ENCODE measurements around the gene HEATR1. TPM values are rescaled to one million over a fixed set of nuclear protein-coding genes. Genes with fewer than 3 reads are reported as not detected.
"Not testable (repeated sequence)": the region's sequence is repeated elsewhere in the genome, so short reads cannot be mapped to it uniquely, and the experiment has no call there.

Gene HEATR1
- total RNA-seq, 1 donor from 2014 or later: 55.1 TPM

DNA sequence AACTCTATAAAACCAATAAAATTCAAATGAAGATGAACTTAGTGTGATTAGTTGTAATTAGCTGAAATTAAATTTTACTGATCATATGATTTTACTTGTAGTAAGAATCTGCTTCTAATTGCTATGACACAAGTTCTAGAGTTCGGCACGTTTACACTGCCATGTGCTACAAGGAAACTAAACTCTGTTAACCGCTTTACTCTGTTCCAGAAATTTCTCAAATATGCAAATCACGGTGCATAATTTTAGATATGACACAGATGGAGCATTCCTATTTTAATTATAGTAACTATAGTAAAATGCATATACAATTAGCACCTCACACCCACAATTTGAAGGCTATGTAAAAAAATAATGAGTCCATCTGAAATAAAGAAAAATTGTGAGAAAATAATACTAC, 14.8 kb downstream of the HEATR1 start:
- DNase-seq (ENCODE audit: low read depth): no peak

DNA sequence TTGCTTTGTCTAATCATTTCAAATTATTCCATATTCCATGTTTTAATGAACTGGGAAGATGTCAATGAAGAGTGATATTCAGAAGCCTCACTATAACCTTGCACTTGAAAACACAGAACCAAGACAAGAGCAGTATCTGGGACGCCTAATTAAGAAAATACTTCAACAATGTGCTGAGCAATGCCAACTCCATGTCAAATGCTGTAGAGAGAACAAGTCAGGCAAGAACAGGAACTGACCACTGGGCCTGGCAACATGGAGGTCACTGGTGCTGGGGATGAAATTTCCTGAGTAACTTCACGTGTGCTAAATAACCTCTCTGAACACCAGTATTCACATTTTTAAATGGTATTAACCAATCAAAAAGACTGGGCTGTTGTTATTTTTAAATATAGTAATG, 22.8 kb downstream of the HEATR1 start:
- DNase-seq (ENCODE audit: low read depth): no peak

DNA sequence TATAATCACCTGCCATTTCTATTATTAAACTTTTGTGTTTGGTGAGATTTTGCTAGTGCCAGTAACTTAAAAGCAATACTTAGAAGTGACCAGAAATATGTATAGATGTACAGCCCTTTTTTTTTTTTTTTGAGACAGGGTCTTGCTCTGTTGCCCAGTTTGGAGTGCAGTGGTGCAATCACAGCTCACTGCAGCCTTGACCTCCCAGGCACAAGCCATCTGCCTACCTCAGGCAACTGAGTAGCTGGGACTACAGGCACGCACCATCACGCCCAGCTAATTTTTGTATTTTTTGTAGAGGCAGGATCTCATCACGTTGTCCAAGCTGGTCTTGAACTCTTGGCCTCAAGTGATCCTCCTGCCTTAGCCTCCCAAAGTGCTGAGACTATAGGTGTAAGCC, 23.9 kb downstream of the HEATR1 start:
- not testable (repeated sequence) for DNase-seq (ENCODE audit: low read depth)

DNA sequence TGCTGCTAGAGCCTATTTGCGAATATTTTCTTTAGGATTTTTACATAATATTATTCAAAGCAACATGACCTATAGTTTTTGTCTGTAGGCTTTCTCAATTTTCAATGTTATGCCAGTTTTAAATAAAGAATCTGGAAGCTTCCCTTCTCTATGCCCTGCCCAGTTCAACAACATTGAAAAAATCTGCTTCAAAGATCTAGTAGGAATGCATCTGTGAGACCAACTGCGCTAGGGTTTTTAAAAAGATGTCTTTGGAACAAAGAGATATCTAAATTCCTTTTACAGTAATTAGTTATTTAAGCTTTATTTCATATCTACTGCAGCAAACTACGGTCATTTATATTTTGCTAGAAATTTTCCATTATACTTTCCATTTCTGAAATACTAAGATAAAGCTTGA, 25.7 kb downstream of the HEATR1 start:
- no peak for DNase-seq (ENCODE audit: low read depth)

DNA sequence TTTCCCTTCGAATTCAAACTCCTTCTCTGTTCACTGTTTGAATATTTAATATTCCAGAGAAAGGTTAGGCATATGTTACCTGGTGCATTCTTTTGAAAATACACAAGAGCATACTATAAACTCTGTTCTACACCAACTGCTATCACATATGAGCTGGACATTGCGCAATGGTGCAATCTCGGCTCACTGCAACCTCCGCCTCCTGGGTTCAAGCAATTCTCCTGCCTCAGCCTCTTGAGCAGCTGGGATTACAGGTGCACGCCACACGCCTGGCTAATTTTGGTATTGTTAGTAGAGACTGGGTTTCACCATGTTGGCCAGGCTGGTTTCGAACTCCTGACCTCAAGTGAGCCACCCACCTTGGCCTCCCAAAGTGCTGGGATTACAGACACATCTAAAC, 27.3 kb downstream of the HEATR1 start:
- DNase-seq (ENCODE audit: low read depth): not testable (repeated sequence)

DNA sequence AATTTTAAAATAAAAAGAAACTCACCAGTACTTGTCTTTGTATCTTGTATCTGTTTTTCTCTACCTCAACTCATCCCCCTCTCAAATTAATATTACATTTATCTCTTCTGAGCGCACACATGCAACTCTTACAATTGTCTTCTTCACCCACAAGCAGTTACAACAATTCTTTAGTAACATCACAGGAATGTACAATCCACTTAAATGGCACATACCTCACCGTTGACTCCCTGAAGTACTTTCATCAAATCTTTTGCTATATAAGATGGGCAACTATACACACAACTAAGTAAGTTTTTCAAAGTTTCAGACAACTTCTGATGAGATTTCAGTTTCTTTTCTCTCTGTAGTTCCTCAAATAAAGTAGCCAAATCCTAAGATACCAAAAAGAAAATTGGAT, 28.3 kb downstream of the HEATR1 start:
- DNase-seq (ENCODE audit: low read depth): peak; percentile 7

DNA sequence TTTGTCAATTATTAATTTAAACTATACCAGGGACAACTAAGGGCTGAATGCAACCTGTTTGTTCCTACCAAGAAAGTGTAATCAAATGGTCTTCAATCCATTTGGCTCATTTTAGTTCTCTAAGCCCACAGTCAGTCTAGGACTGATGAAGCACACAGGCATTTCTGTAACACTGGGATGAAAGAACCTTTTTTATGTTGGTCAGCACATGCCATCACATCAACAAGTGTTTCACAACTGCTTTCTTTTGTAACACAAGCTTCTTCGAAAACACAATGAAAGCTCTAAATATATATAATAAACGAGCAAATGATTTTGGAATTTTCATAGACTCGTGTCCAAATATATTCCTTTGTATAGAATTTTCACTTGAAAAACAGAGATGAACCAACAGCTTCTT, 28.8 kb downstream of the HEATR1 start:
- DNase-seq (ENCODE audit: low read depth): peak; percentile 7

DNA sequence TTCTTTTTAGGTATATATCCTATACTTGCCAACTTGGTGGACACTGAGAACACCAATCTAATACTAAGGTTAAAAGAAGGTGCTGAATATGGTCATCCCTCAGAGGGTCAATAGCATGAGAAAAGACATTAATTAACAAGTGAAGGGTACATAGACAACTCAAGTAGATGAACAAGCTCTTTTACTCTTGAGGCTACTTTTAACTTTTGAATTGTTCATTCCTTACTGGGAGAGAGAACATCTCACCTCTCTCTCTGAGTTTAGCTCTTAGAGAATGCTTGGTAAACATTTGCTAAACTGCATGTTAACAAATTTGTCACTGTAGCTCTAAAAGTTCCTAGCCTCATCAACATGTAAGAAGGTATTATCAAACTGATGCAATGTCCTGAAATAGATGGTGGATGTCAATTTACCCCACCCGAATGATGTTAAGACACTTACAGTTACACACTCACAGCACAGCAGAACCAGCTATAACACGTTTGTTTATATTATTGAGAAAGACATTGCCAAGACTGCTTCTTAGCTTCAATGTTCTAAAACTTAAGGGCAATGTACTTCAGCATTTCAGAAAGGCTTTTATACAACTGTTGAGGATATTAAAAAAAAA, 35.9 kb downstream of the HEATR1 start:
- DNase-seq (ENCODE audit: low read depth): no peak

DNA sequence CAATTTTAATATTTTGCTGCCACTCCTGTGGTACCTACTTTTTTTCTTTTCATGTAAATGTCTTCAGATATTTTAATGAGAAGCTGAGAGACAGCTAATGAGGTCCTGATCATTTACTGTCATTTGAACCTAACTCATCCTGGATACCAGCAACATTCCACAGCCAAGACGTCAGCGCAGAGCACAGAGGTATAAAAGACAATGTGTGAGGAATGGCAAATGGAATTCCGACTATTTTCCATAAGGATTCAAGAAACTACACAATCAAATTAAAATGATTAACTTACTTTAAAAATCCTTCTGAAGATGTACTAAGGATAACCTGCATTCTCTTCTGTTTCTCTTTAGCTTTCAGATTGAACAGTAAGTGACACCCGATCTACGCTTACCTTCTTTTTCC, 38.8 kb downstream of the HEATR1 start:
- DNase-seq (ENCODE audit: low read depth): no peak

DNA sequence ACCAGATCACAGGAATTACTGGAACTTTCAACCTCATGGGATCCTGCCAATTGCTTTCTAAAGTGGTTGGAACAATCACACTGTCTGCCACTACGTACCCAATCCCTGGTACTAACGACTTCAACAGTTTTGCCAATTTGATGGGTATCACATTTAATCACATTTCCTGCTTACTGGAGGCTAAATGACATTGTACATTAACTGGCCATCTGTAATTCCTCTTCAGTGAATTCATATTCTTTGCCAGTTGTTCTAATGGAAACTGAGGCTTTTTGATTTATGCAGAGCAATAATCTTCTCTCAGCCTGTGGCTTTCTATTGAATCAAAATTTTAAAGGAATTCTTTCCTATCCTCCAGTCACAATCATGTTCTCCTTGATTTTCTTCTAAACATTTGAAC, 42.3 kb downstream of the HEATR1 start:
- no peak for DNase-seq (ENCODE audit: low read depth)

DNA sequence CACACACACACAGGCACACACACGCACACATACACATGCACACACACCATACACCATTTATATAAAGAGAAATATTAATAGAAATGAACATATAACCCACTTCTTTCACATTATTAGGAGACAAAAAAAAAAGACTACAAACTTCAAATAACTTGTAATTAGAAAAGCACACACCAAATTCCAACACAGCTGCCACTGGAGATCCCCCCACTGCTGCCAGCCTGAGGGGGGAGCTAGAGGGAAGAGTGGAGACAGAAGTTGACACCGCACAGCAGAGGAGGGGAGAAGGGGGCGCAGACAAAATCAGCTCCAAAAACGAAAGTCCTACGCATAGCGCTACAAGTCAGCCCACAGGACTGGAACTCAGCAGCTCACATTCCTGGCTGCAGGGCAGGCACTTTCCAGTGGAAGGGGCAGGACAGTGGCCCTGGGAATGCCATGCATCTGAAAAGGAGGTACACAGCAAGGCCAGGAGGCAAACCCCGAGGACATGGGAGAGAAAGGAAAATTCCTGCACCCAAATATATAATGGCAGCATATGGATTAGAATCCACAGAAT, 44.0 kb downstream of the HEATR1 start:
- DNase-seq (ENCODE audit: low read depth): no peak

DNA sequence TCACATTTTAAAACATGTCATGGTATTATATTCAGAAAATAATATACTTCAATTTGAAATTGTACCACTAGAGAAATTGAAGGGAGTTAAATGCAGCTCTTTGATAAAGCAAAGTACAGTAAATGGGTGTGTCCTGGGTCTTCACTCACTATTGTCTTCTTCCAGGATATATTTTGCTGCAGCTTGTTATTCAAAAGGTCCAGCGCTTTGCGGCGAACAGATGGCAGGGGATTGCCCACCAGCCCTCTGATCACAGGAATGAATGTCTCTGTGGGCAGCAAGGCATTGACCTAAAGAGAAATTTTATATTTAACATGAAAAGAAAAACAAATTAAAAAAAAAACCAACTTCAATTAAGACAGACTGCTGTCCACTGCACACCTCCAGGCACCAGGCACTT, 45.5 kb downstream of the HEATR1 start:
- no peak for DNase-seq (ENCODE audit: low read depth)

DNA sequence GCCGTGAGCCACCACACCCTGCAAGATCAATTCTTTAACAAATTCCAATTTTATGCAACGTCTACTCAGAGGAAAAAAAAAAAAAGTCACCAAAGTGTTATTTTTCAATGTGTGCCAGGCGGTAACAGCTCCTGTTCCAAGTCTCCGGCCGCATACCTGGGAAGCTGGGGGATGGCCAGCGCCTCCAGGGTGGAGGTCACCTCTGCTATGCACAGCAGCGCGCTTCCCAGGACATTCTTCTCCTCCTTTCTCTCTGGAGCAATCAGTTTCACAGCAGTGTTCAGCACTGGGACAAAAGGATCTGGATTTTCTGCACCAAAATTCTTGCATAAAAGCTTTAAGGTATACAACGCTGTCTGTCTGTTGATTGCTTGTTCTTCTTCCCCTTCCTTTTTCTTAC, 46.2 kb downstream of the HEATR1 start:
- DNase-seq (ENCODE audit: low read depth): no peak

DNA sequence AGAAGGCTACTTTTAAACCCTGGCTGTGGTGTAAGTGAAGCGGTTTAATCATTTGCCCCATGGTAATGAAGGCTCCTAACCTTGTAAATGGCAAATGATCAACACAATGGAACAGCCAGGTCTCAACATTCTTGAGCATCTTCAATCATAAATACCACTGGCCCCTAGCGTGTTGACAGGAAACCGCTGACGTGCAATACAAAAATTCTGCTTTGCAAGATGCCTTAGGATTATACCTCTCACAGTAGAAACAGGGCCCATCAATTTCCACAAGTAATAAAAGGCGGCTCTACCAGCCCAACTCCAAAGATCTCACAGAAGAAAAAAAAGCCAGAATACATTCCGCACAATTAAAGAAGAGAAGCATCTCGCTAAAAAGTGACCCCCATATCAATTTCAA, 47.7 kb downstream of the HEATR1 start:
- no peak for DNase-seq (ENCODE audit: low read depth)

DNA sequence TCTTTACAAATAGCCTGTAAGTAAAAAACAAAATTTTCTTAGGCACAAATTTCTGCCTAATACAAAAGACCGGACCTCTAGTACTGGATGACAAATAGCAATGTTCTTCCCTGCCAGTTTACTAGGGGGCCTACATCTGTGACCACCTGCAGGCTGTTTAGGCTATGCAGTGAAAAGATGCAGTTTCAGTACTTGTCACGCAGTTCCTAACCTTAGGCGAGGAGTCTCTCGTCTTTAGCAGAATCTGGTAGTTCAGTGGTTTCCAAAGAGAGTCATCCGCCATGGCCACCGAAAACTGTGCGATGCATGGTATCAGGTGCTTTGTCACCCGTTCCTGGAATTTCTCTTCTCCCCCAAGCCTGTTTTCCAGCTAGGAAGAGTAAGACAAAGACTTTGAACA, 50.9 kb downstream of the HEATR1 start:
- DNase-seq (ENCODE audit: low read depth): no peak

DNA sequence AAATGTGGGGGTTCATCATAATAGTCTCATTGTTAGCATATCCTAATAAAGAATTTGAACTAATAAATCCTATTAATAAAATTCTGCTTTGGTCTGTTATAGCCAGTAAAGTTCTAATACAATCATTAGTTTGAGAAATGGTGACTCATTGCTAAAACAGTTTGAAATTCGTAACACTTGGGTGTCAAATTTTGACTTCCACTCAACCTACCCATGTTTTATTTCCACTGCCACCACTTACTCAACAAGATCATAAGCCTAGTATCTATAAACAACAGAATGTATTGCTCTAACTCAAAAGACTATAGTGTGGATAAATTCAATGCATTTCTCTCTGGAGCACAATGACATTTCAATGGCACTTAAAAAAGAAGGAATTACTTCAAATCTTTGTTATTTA, 51.4 kb downstream of the HEATR1 start:
- DNase-seq (ENCODE audit: low read depth): peak; percentile 5

DNA sequence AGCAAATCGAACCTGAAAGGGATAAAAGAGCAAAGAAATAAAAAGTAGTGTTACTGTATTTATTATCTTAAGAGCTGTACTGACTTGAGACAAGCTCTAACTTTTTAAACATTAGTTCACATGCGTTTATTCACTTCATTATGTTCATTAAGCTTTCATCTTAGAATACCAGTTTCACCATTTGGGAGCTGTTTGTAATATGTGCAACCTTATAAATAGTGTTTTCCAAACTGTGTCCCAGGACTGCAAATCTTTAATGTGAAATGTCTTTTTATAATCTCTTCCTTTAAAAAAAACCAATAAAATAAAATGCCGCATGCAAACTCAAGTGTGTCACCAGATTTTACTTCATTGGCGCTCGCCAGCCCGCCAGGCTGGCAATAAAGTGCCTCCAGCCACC, 52.2 kb downstream of the HEATR1 start:
- DNase-seq (ENCODE audit: low read depth): no peak

DNA sequence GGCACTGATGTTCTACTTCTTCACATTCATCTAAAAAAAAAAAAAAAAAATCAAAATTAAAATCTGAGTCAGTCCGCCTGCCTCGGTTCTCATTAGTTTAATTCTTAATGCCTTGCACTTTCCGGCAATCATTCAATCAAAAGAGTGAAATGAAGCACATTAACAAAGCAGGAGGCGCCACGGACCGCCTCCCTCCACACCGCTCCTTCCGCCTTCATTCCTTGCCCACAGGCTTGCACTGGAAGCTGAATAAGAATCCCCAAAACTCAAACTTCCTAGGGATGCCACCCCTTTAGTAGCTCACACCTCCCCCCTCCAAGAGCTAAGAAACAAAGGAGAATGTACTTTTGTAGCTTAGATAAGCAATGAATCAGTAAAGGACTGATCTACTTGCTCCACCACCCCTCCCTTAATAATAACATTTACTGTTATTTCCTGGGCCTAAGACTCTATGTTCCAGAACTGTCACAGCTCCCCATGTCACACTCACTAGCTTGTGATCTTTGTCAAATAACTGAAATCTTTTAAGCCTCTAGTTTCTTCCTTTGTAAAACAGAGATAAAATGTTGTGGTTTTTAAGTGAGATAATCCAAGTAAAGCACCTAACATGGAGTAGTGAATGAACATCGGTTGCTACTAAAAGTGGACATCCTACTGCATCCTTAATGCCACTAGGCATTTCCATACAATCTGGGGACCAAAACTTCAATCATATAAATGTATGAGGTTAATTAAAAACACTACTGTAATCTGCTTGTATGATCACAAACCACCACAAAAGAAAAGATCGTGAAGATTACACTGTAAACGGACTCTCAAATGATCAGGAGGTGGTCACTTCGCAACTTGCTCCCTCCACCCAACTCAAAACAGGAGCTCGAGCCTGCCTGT, 53.1 kb downstream of the HEATR1 start:
- no peak for DNase-seq (ENCODE audit: low read depth)

DNA sequence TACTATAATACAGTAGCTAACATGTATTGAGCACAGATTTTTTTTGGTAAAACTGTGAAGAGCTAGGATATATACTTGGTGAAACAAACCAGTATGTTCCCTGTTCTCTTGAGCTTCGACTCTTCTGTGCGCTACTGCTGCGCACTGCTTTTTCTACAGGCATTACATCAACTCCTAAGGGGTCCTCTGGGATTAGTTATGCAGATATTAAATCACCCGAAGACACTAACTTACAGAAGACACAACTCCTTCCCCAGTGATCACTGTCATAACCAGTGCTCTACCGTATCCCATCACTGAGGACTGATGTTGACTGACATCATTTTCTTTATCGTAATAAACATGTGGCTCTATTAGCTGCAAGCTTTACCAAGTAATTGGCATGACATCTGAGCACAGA, 55.9 kb downstream of the HEATR1 start:
- DNase-seq (ENCODE audit: low read depth): no peak

DNA sequence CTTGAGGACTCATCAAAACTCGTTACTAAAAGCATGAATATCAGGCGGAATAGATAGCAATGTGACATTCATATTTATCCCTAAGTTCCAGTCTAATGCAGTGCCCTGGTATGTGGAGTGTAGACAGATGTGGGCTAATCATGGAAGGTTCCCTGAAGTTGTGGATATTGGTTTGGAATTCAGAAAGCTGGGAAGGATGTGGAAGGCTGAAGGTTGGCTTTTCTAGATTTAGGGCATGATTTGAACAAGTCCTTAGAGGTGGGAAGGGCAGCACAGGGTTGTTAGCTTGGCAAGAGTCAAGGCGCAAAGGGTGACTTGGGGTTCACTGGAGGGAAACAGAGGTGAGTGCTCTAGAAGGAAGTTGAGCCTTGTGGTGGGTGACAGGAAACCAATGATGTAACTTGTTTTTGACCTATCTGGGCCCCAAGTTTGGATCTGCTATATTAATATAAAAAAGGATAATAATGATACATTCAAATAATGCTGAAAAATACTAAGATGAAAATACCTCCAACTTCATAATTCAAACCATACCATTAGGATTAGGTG, 58.6 kb downstream of the HEATR1 start:
- no peak for DNase-seq (ENCODE audit: low read depth)

DNA sequence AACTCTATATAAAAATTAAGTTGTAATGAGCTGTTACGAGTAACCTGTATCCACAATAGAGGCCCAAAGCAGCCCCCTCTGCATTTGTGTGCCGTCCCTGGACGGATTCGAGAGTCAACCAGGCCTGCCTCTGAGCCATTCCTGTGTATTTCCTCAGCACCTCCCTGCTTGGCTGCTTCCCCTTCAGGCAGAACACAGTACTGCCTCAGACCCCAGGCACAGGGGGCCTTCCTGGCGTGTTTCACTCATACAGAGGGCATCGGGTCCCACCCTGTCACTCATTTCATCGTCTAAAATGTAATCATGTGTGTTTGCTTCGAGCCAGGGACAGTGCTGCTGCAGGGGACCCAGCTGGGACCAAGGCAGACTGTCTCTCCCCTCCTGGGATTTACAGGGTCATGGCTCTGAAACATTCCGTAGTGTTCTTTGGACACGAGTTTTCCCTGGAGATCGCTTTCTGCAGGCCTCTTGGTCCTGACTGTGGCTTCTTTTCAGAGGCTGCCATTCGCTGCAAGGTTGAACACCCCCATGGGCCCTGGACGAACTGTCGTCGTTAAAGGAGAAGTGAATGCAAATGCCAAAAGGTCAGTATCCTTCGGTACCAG, 61.1 kb downstream of the HEATR1 start:
- no peak for DNase-seq (ENCODE audit: low read depth)

DNA sequence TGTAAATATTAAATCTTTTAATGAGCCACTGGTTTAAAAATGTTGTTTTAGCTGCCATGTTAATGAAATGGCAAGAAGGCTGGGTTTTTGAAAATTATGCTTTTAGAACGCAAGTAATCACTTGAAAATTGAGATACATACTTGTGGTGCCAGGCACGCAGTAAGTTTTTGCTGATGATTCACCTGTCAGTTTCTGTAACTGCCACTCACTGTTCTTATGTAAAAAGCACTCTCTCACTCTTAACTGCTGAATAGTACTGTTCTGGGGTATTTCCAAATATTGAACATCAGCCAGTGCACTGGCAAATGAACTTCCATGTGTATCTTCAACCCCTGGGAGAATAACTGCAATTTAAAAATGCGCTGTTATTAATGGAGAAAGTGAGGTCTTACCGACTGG, 62.6 kb downstream of the HEATR1 start:
- no peak for DNase-seq (ENCODE audit: low read depth)

Data from renal cortical epithelial cell (primary cell).